ENCODE results near the gene GAA.

DNA sequence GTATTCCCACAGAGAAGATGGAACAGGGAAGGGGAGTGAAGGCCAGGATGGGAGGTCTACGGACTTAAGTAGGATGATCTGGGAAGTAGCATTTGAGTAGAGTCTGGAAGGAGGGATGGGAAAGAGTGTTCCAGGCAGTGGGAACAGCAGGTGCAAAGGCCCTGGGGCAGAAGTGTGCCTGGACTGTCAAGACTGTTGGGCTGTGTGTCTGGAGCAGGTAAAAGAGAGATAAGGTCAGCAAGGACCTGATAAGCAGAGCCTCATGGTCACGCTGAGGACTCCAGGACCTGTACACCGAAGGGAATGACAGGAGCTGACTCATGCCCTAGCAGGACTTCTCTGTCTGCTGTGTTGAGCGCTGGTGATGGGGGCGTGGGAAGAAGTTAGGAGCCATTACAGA is 67.7 kb downstream of the GAA start:
- TF ChIP-seq, protein P1, sequence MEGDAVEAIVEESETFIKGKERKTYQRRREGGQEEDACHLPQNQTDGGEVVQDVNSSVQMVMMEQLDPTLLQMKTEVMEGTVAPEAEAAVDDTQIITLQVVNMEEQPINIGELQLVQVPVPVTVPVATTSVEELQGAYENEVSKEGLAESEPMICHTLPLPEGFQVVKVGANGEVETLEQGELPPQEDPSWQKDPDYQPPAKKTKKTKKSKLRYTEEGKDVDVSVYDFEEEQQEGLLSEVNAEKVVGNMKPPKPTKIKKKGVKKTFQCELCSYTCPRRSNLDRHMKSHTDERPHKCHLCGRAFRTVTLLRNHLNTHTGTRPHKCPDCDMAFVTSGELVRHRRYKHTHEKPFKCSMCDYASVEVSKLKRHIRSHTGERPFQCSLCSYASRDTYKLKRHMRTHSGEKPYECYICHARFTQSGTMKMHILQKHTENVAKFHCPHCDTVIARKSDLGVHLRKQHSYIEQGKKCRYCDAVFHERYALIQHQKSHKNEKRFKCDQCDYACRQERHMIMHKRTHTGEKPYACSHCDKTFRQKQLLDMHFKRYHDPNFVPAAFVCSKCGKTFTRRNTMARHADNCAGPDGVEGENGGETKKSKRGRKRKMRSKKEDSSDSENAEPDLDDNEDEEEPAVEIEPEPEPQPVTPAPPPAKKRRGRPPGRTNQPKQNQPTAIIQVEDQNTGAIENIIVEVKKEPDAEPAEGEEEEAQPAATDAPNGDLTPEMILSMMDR (IDR thresholded peaks at IDR 0.05): no peak
- no peak for TF ChIP-seq POLR2AphosphoS5 (IDR thresholded peaks at IDR 0.05; ENCODE audit: low read depth, low read length)
- no peak for TF ChIP-seq SIN3A (IDR thresholded peaks at IDR 0.05; ENCODE audit: borderline replicate concordance, insufficient read depth, low read depth, low read length)
- TF ChIP-seq, protein P2, sequence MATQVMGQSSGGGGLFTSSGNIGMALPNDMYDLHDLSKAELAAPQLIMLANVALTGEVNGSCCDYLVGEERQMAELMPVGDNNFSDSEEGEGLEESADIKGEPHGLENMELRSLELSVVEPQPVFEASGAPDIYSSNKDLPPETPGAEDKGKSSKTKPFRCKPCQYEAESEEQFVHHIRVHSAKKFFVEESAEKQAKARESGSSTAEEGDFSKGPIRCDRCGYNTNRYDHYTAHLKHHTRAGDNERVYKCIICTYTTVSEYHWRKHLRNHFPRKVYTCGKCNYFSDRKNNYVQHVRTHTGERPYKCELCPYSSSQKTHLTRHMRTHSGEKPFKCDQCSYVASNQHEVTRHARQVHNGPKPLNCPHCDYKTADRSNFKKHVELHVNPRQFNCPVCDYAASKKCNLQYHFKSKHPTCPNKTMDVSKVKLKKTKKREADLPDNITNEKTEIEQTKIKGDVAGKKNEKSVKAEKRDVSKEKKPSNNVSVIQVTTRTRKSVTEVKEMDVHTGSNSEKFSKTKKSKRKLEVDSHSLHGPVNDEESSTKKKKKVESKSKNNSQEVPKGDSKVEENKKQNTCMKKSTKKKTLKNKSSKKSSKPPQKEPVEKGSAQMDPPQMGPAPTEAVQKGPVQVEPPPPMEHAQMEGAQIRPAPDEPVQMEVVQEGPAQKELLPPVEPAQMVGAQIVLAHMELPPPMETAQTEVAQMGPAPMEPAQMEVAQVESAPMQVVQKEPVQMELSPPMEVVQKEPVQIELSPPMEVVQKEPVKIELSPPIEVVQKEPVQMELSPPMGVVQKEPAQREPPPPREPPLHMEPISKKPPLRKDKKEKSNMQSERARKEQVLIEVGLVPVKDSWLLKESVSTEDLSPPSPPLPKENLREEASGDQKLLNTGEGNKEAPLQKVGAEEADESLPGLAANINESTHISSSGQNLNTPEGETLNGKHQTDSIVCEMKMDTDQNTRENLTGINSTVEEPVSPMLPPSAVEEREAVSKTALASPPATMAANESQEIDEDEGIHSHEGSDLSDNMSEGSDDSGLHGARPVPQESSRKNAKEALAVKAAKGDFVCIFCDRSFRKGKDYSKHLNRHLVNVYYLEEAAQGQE (IDR thresholded peaks at IDR 0.05; ENCODE audit: insufficient read depth in 1 of 2, low read depth in 2 of 2, low read length in 1 of 2): no peak
- TF ChIP-seq TCF7L2 (IDR thresholded peaks at IDR 0.05; ENCODE audit: low read depth, low read length): no peak

All from Panc1 (cell line).